Chondrocyte (in vitro differentiated cells): ENCODE results near the gene HOTAIR. TPM values are rescaled to one million over a fixed set of nuclear protein-coding genes. Genes with fewer than 3 reads are reported as not detected.
A peak's percentile ranks its signal among the peaks of the same experiment; 100 is the strongest.

Experiments used
- DNase-seq: peaks from one replicate; pipeline ENCODE4 v3.0.0; 2021; ENCODE audit warnings: mixed read lengths, low spot score
- H3K27ac Mint-ChIP-seq: one replicate; pipeline ENCODE4 v1.8.0; 2021; ENCODE audit warnings: mild to moderate bottlenecking, moderate library complexity, mixed read lengths; ENCODE audit not compliant: unreplicated experiment
- H3K27me3 Mint-ChIP-seq: 2 replicates; pipeline ENCODE4 v1.8.0; 2021; ENCODE audit warnings: low read depth, mixed read lengths
- H3K36me3 Mint-ChIP-seq: 2 replicates; pipeline ENCODE4 v1.8.0; 2021; ENCODE audit warnings: low read depth, mixed read lengths
- H3K4me1 Mint-ChIP-seq: 2 replicates; pipeline ENCODE4 v1.8.0; 2021; ENCODE audit warnings: low read depth, mild to moderate bottlenecking, mixed read lengths
- H3K4me3 Mint-ChIP-seq: one replicate; pipeline ENCODE4 v1.8.0; 2021; ENCODE audit warnings: mild to moderate bottlenecking, moderate library complexity, mixed read lengths; ENCODE audit not compliant: unreplicated experiment
- H3K9me3 Mint-ChIP-seq: 2 replicates; pipeline ENCODE4 v1.8.0; 2021; ENCODE audit warnings: low read depth, mixed read lengths
- total RNA-seq: library from RNA; stranded (reverse); gene quantifications from 3 replicates; pipeline ENCODE4 v1.2.1, GENCODE V29; 2021
- TF ChIP-seq, protein P1 (sequence below): fragments of 200-600 bp; sonication (generic); IDR thresholded peaks from 2 replicates; pipeline ENCODE4 v1.5.0; 2021; ENCODE audit warnings: antibody characterized with exemption, mild to moderate bottlenecking, moderate library complexity

HOTAIR gene
- total RNA-seq, 1 donor from 2014 or later = not detected

DNA sequence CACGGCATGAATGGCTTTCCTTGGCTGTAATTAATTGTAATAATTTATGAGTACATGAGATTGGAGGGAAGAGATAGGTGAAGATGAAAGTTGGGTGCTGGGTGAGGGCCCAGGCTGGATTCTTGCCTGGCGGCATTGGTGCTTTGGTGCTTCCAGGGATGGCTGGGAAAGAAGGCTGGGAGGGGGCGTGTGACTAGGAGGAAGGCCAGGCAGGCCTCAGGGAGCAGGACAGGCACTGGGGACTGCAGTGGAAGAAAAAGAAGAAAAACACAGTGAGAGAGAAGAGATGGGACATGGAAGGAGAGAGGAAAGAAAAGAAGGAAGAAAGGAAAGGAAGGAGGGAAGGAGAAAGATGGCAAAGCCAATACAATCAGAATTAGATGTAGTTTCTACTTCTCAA lies 28.9 kb upstream of the HOTAIR start:
- Mint-ChIP-seq H3K27ac (no peak overlapping the region), H3K4me3 (no peak overlapping the region), H3K27me3 (peaks cover 88% of the 10 kb centered on the region), H3K4me1 (peaks cover 8% of the 10 kb centered on the region), H3K9me3 (no peaks in the 10 kb centered on the region), H3K36me3 (peaks cover 2% of the 10 kb centered on the region)
- TF ChIP-seq, protein P1, sequence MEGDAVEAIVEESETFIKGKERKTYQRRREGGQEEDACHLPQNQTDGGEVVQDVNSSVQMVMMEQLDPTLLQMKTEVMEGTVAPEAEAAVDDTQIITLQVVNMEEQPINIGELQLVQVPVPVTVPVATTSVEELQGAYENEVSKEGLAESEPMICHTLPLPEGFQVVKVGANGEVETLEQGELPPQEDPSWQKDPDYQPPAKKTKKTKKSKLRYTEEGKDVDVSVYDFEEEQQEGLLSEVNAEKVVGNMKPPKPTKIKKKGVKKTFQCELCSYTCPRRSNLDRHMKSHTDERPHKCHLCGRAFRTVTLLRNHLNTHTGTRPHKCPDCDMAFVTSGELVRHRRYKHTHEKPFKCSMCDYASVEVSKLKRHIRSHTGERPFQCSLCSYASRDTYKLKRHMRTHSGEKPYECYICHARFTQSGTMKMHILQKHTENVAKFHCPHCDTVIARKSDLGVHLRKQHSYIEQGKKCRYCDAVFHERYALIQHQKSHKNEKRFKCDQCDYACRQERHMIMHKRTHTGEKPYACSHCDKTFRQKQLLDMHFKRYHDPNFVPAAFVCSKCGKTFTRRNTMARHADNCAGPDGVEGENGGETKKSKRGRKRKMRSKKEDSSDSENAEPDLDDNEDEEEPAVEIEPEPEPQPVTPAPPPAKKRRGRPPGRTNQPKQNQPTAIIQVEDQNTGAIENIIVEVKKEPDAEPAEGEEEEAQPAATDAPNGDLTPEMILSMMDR = no peak
- DNase-seq = no peak

DNA sequence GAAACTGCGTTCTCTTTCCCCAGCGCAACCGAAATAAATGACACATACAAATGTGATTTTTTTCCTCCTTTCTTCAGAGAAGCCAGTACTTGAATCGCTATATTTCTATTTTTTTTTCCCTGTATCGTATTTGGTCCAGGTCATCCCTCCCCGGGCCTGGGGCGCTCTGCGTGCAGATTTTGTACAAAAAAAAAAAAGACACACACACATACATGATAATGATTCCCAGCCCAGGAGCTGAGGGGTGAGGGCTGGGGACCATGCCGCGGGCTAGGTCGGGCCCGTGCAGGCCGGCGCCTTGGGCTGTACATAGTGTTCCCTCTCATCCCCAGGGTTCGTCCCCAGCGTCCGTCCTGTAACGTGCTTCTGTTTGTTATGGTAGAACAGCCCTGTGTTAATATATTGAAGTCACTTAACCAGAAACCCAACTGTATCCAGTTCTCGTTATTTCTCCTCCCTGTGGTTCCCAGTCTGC lies 28.2 kb upstream of the HOTAIR start:
- Mint-ChIP-seq H3K27ac (no peak overlapping the region), H3K9me3 (no peaks in the 10 kb centered on the region), H3K4me1 (peaks cover 8% of the 10 kb centered on the region), H3K4me3 (no peak overlapping the region), H3K27me3 (peaks cover 90% of the 10 kb centered on the region), H3K36me3 (peaks cover 2% of the 10 kb centered on the region)
- DNase-seq = no peak
- TF ChIP-seq, protein P1 = no peak

- DNase-seq = no peak
- Mint-ChIP-seq H3K27ac (no peak overlapping the region), H3K36me3 (peaks cover 2% of the 10 kb centered on the region), H3K9me3 (no peaks in the 10 kb centered on the region), H3K4me1 (peaks cover 11% of the 10 kb centered on the region), H3K27me3 (peaks cover 90% of the 10 kb centered on the region), H3K4me3 (no peak overlapping the region)
- TF ChIP-seq, protein P1 = no peak
Measured at GRCh38 chr12:54002278-54002914, 27.6 kb upstream of the HOTAIR start.

DNA sequence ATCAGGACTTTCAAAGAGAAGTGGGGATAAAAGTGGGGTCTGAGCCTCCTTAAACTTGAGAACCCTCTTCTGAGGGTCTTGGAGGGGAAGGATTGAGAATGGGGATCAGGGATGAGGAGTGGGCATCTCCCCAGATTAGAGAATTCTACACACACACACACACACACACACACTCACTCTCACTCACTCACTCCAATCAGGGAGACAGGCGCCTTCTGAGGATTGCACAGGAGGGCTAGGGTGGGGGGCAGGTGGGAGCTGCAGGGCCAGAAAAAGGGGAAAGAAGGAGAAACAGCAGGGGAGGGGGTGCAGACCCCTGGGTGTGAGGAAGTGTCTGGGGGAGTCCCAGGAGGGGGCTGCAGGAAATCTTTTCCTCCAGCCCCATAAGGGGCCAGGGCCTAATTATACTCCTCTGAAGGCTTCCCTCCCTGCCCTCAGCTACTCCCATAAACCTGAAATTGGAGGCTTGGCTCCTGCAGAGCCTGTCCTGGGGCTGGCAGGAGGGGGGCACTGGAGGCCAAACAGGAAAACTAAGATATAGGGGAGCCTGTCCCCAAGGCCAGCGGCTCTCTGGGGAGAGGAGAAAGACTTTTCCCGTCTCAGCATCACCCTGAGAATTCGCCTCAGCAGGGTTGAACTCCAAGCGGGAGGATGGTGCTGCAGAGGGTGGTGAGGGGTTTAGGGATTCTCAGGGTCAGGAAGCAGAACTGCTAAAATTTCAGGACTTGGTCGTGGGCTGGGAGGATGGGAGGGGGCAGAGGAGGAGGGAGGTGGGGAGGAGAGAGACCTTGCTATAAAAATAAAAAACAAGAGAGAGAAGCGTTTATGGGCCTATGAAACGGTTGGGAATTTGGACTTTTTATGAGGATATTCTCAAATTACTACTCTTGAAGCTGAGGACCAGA lies 26.8 kb upstream of the HOTAIR start:
- no peaks in the 10 kb centered on the region for H3K9me3 Mint-ChIP-seq
- peak overlapping the region; percentile 22 for H3K27ac Mint-ChIP-seq
- peaks cover 2% of the 10 kb centered on the region for H3K36me3 Mint-ChIP-seq
- TF ChIP-seq, protein P1 = no peak
- H3K4me3 Mint-ChIP-seq = no peak overlapping the region
- H3K4me1 Mint-ChIP-seq = peaks cover 11% of the 10 kb centered on the region
- peaks cover 91% of the 10 kb centered on the region for H3K27me3 Mint-ChIP-seq
- DNase-seq = no peak
